Cerebellar nuclear complex (tissue), 1 donor: Measurements from ENCODE around the gene GPC1.

Experiments
- DNase-seq, 2 experiments: peaks; one replicate each; lab custom pipeline; 2025; lab: John Stamatoyannopoulos, UW

The GPC1 gene

GRCh38 chr2:240397924-240398645, 37.4 kb upstream of the GPC1 start:
- no peak for DNase-seq

DNA sequence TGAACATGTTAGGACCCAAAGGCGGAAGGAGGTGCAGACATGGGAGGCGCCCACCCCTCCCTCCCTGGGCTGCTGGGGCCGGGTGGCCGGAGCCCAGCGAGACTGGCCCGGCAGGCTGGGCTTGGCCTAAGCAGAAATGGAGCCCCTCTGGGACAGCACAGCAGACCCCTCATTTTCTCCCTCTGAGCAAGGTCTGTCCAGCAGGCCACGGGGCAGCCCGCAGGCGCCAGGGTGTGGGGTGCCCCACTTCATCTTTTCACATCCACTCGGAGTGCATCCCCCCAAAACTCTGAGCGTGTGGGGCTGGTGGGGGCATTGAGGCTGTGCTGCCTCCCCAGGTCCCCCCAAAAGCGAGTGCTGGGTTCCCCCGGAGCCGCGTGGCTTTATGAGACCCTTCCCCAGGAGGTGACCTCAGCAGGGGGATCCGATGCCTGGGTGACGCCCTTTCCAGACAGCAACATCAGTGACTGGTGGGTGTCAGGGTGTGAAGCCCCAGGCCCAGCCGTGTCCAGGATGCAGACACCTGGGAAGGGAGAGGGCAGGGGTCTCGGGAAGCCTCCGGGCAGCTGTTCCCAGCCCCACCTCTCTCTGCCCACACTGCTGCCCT, 36.7 kb upstream of the GPC1 start:
- DNase-seq, result no peak

- DNase-seq, result no peak
These were observed 35.8 kb upstream of the GPC1 start for GRCh38 chr2:240399419-240400324.

DNA sequence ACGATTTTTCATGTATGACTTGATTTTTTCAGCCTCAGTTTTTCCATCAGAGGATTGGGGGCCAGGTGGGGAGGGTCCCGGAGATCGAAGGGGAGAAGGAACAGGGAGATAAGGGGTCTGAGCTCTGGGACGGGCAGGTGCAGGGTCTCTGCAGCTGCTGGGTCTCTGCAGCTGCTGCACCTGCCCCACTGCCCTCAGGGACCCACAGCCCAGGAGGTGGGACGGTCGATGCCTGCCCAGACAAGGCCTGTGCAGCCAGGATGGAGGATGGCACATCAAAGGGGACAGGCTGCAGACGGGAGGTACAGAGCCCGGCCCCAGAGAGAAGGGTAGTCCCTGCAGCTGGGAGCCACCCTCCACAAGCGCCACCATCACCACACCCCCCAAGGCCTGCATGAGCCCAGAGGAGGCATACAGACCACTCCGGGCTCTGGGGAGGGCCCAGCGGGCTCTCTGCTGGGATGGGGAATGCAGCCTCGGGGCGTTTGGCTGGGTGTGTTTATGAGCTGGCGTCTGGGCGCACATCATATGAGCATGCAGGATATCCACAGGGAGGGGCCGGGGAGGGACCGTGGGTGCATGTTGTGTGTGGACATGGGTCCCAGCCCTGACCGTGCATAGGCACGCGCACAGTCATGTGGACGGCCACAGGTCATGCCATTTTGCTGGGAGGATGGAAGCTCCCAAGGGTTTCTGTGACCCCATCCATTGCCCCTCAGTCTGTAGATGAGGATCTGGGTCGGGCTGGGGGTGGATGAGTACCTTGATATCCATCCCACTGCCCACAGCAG, 34.9 kb upstream of the GPC1 start:
- DNase-seq, result no peak

DNA sequence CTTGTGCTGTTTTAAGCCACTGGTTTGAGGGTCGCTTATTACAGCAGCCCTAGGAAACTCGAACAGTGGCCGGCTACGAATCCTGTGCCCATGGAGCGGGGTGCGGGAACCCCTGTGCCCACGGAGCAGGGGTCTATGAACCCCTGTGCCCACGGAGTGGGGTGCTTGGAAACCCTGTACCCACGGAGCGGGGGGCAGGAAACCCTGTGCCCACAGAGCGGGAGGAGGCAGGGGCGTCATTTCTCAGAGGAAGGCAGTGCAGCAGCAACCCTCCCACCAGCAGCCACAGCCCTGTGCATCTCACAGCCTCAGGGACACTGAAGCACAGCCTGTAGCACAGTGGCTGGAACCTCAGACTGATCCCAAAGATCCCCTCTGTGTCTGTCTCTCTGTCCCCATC, 34.2 kb upstream of the GPC1 start:
- no peak for DNase-seq

GRCh38 chr2:240401781-240402551, 33.5 kb upstream of the GPC1 start:
- no peak for DNase-seq

GRCh38 chr2:240402566-240403272, 32.7 kb upstream of the GPC1 start:
- DNase-seq, result no peak

DNA sequence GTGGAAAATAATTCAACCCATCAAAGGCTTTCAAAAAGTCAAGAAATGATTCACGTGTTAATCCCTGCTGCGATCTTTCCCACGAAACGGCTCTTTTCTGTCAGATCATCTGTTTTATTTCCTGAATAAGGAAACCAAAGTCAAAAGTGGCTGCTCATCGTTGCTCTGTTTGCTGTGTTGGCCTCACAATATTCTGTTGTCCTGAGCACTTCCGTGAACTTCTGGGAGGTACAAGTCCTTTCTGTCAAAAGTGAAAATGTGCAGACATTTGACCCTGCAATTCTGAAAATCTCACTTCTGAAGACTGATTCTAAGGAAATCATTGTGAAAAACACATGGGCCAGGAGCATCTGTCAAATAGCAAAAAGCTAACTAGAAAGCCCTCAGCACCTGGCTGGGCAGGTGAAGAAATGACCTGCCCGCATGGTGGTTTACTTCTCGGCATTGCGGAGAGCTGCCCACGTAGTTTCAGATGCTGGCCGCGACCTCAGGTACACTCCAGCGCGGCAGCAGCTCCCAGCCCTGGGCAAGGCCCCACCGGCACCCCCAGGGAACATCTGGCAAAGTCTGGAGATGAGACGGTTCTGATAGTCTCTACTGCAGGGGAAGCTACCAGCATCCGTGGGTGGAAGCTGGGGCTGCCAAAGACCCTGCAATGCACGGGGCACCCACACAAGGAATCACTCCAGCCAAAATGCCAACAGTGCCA, 31.9 kb upstream of the GPC1 start:
- no peak for DNase-seq

- no peak for DNase-seq
These were observed 31.1 kb upstream of the GPC1 start for GRCh38 chr2:240404174-240404852.

GRCh38 chr2:240405133-240405532, 30.3 kb upstream of the GPC1 start:
- DNase-seq, result no peak

- no peak for DNase-seq
These were observed 29.7 kb upstream of the GPC1 start for GRCh38 chr2:240405684-240406313.

DNA sequence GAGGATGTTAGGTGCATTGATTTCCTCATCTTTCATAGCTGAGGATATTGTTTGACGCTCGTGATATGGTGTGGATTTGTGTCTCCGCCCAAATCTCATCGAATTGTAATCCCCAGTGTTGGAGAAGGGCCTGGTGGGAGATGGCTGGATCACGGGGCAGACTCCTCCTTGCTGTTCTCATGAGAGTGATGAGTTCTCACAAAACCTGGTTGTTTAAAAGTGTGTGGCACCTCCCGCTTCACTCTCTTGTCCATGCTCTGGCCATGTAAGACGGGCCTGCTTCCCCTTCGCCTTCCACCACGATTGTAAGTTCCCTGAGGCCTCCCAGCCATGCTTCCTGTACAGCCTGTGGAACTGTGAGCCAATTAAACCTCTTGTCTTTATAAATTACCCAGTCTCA, 28.4 kb upstream of the GPC1 start:
- DNase-seq, result no peak

DNA sequence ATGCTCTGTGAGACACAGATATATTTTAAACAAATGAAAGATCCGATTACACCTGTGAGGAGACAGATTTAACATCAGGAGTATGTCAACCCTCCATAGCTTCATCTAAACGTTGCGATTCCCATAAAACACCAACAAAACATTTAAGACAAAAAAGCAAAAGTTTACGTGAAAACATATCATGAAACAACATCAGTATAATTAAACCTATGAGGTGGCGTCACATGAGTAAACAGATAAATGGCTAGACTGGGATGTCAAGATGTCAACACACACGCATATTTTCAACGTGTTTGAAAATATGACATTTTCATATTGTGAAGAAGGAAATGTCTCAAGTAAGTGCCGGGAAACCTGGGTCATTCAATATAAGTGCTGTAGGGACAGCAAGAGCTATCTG, 25.5 kb upstream of the GPC1 start:
- no peak for DNase-seq

- no peak for DNase-seq
These were observed 24.7 kb upstream of the GPC1 start for GRCh38 chr2:240410808-240411207.

DNA sequence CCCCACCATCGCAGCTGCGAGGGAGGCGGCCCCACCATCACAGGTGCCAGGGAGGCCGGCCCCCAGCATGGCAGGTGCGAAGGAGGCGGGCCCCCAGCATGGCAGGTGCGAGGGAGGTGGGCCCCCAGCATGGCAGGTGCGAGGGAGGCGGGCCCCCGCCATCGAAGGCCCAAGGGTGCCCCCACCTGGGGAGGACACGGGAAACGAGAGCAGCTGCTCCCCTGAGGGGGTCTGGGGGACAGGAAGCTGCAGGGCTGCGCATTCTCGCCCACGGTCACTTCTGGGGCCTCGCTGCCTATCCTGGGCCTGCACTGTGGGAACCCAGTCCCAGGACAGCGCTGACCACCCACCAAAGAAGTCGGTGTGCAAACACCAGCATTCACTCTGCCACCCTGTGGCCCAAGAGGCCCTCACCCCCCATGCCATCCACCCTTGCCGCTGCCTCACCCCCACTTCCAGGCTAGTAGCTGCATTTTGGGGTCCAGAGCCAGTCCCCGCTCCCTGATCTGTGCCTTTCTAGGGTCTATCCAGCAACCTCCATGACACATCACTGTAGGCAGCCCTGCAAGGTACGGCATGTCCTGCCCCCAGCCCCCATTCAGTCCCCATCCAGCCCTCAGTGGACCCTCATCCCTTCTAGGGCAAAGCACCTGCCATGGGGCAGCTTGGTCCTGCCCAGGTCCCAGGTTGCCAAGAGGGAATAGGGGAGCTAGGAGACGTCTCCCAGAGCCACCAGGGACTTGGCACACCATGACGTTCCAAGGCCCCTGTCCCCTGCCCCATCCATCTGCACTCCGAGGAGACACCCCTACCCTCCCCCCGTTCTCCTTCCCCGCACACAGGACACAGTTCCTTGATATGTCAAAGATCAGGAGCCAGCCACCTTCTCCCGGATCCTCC, 24.0 kb upstream of the GPC1 start:
- DNase-seq, result no peak

- DNase-seq, result no peak
These were observed 23.1 kb upstream of the GPC1 start for GRCh38 chr2:240412211-240412861.
